GM03348 (cell line): ENCODE measurements around the gene HLCS.

Experiments used
- DNase-seq: peaks from one replicate; pipeline ENCODE4 v3.0.0; 2012; ENCODE audit warnings: low spot score

The HLCS gene

DNA sequence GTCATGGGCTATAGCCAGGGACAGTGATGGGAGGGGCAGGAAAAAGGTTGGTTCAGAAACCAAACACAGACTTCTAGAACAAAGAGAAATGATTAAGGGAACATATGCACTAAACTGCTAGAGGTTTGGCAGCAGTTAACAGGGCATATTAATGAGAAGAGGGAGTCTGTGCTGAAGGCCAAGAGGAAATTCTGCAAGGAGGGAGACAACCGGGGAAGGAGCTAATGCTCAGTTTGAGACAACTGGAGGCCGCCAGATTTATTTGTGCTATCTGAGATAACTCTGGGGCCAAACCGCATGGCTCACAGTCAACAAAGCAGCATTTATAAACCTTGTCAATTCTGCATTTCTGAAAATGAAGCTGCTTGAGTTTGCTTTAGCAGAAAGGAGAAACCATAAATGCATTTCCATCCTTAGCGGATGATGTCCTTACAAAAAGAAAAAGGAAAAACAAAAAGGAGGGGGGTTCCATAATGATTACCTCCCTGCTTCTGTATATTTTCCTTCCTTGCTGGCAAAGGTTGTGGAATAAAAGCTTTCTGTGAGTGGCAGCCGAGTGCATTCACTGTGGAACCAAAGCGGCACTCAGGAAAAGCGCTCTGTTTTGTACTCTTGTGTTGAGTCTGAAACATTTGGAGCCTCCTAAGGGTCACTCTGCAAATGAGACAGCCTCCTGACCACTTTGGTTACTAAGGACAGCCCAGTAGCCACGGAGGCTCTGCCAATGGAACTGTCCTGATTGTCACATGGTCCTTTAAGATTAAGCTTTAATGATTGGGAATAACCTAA, 197.2 kb downstream of the HLCS start:
- no peak for DNase-seq

DNA sequence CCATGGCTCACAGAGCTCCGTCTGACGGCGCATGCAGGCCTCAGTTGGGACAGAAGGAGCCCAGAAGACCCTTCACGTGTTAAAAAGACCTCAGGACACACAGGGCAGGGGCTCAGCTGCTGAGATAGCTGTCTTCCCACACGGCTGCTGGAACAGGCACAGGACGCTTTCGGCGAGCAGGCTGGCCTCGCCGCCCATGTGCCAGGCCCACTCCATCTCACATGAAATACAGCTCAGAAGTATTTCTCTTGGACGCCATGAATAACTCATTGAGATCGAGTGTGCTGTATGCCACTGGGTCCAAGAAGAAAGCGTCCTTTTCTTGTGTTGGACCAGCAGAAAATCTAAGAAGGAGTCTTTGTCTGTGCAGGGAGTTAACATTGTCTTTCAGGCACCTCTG, 198.0 kb downstream of the HLCS start:
- DNase-seq: no peak

DNA sequence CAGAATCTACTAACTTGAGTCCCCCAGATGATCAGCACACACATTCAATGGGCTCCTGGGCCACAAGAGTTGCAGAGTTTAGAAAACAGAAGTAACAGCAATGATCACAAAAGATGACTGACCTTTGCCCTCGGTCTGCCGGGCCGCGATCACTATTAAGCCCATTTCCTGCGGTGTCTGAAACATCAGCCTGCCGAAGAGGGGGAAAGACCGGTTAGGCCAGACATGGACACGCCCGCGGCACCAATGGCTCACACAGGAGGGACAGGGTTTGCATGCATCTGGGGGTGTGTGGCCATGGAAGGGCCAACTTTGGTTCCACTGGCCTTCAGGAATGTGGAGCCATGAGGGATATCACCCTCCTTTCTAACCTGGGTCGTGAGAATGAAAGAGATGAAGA, 199.4 kb downstream of the HLCS start:
- no peak for DNase-seq

DNA sequence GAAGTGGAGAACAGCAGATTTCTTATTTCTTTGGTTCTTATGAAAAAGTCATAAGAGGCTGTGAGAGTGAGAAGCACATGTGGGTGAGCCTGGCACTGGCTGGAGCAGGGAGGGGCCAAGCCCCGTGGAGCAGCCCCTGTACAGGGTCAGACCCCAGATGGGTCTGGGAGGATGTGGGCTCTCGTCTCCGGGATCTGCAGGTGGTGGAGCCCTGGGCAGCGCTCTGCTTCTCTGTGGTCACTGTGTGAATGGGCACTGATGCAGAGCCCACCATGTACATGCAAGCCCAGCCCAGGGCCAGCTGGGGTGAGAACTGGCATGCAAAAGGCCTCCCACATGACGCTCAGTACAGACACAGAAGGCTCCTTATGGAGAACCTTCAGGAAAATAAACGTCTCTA, 200.0 kb downstream of the HLCS start:
- no peak for DNase-seq

DNA sequence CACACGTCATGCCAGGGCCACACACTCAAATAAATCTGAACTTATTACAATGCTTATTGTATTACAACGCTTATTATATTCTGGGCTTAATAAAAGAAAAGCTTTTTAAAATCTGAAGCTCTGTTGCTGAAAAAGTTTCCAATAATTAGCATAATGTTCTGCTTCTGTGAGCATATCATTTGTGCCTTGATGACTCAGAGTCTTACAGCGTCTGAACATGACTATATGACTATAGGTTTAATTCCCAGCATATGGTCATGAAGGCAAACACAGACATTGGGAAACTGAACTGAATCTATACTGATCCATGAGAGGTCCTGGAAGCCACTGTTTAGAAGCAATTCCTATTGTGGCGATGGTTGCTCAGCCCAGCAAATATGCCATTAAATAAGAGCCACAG, 201.2 kb downstream of the HLCS start:
- DNase-seq: no peak

DNA sequence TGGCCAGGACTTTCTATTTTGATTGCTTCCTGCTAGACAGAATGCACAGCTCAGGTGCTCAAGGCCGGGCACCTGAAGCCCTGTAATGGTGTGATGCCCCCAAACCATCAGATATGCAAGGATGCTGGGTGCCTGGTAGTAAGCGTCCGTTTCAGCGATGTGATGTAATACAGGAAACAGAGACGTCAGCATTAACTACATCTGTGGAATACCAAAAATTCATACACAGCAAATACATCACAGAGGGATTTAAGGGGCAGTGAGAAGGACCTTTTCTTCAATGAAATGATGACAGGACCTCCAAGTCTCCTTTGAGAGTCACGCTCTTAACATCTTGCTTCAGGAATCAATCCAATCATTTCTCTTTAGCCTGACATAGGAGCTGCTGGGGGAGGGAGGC, 203.2 kb downstream of the HLCS start:
- DNase-seq: no peak

DNA sequence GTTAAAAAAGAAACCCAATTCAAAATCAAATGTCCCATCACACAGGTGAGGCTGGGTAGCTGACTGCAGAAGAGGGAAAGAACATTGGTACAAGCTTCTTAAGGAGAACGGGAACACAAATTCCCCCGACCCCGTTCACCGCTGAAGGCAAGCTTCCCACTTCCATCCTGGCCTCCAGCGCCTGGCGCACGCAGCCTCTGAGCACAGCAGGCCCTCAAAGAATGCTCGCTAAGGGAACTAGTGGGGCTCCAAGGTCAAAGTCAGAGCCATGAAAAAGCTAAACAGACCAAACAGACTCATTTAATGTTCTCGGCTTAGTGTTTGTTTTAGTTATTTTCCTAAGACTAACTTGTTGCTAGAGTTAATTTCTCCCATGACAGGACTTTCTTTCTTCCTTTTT, 203.8 kb downstream of the HLCS start:
- no peak for DNase-seq

DNA sequence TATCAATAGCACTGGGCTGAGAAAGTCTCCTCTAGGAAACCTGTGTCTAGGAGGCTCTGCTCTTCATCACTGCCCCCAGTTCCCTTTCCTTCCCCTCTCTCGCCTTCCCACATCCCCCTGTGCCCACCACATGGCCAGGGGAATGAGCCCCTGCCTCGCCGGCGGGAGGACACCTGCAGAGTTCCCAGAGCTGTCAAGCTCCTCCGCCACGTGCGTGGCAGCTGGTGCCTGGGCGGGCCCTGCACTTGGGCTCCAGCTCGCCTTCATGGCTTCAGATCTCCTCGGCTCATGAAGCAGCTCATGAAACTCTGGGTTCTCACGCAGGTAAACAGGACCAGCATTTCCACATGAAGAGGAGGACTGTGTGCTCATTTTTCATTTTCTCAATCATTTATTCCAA, 204.8 kb downstream of the HLCS start:
- no peak for DNase-seq

DNA sequence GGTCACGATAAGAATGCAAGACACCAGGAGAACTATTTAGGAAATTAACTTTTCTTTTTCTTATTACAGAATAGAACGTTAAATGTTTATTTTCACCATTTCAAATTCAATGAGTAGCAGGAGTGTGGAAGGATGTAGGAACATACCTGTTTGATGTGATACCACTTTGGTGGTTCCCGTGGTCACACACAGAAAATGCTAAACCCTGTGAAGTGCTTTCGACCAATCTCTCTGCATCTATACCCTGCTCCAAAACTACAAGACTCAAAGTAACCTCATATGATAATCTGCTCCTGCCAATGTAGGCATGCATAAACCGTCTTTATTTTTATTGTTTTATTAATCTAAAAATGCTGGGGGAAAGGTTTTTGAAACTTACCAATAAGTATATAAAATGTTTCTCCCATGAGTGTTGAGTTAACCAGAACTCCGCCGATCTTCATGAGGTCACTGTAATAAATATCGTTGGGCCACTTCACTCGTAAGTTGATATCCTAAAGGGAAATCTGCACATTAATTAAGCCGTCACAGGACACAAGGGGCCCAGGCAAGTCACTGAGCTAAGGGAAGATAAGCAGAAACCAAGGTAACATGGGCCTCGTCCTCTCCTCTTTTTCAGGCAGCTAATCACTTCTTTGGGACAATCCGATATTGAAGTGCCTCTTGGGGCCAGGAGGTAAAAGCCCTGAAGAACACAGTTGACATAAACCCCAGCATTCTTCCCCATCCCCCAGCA, 207.0 kb downstream of the HLCS start:
- DNase-seq: no peak

DNA sequence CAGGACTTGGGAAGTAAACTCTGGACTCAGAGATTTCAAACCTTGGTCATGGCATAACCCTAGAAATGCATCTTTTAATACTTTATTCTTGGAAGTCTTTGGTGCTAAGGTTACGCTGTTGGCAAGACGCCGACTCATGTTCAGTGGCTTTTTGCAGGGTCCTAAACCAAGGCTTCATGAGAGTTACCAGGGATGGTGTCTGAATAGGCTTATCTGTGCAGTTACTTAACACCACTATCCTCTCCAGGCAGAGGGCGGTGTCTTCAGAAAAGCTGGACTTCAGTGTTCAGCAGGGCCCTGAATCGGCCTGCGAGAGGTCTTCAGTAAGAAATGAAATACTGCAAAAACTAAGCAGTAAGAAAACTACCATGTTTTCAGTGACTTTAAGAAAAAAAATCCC, 209.3 kb downstream of the HLCS start:
- DNase-seq: no peak

DNA sequence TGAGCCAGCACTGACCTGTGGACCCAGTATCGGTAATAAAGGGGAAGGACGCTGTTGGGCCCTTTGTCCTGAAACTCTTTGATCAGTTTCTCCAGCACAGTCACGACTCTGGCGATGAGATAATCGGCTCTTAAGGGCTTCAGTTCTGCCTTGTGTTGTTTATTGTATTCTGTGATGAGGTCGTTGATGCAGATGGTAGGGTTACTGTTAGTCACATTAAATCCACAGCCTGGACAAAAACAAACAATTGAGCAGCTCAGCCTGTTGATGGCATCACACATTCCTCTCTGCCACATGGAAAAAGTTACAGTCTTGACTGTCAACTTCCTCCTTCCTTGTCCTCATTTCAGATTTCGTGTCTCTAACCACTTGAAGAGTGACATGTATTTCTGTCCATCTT, 209.9 kb downstream of the HLCS start:
- DNase-seq: no peak

DNA sequence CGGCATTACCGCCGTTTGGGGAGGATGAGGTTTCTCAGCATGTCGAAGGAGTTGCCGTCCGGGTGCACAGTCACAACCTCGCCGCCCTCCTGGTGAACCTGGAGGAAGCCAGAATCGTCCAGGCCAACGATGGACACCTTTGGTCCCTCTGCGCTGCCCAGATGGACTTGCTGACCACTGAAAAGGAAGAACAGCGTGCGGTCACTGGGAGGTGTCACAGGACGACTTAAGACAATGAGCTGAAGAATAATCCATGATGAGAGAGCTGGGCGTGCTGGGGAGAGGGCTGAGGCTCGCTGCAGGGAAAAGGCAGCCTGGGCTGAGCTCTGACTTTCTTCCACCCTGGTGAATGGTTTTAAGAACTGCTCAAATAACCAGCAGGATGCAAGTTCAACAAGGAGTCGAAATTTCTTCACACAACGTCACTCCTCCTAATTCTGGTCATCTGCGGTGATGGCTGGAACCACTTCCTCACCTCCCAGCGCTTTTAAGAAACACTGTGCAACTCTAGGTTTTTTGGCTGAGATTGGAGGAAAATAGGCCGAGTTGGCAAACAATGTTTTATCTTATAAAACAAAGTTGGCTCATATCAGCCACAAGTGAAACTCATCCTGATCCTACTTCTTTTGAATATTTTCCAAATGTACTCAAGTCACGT, 212.1 kb downstream of the HLCS start:
- no peak for DNase-seq

DNA sequence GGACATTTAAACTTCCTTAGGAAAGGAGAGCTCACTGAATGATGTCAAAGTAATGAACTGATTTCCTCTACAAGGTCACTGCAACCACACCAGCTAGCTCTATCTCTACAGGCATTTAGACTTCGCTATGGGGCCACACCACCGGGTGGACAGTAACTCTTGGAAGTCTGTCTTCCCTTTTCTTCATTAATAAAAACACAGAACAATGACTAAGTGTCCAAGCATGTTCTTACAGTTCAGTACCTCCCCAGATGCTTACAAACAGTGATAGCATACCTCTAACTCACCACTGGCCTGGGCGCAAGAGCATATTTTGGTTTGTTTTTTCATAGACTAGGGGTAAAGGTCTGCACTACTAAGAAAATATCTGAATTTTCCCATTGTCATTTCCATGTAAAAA, 212.9 kb downstream of the HLCS start:
- DNase-seq: peak; percentile 42

DNA sequence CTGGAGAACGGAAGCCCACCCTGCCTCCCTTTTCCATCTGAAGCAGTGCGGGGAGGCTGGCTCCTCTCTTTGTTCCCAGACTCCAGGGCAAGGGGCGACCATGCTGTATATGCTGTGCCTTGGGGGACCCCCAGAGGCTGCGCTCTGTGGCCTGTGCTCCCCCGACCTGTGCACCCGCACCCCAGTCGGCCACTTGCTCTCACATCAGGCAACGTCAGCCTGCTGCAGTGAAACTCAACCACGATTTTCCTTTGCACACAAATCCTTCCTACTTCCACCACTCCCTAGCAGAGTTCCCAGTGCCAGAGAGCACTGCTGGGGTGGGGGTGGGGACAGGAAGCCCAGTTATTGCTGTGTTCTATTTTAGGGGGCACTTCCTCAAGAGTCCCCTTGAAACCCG, 215.1 kb downstream of the HLCS start:
- DNase-seq: no peak

DNA sequence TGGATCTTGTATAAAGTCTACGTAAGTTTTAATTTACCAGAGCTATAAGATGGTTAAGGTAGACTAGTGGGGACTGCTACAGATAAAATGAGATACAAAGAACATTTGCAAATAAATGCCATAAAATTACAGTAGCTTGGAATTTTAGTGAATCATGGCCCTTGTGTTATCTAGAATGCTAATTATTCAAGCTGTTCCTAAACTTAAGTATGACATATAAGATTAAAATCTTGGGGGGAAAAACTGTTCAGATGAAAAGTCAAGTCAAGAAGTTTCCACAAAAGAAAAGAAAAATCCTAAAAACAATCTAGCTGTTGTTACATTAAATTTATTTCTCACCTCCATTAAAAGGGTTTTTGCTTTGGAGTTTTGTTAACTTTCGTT, 215.9 kb downstream of the HLCS start:
- DNase-seq: no peak

DNA sequence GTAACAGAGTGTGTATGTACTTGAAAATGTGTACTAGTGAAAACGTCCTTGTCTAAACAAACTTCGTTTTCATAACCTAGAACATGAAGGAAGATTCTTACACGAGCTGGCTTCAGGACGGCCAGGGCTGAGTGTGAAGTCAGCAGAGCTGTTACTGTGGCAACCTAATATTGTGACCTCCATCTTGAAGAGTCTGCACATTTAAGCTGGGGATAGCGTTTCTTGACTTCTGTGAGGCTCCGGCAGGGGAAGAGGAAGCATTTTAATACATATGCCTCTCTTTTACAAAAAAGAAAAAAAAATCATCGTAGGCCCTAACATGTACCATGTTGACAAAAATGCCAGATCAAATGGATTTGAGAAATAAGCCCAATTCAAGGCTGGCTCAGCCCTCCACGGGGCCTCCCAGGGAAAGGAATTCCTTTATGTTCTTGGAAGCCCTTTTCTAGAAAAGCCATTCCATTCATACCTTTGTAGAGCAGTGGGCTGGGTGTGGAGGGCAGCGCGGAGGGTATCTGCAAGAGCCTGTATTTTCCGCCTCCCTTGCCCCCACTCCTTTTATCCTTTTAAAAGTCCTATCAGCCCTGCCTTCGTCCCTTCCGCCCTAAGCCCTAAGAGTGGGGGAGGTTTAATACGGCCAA, 216.4 kb downstream of the HLCS start:
- no peak for DNase-seq

DNA sequence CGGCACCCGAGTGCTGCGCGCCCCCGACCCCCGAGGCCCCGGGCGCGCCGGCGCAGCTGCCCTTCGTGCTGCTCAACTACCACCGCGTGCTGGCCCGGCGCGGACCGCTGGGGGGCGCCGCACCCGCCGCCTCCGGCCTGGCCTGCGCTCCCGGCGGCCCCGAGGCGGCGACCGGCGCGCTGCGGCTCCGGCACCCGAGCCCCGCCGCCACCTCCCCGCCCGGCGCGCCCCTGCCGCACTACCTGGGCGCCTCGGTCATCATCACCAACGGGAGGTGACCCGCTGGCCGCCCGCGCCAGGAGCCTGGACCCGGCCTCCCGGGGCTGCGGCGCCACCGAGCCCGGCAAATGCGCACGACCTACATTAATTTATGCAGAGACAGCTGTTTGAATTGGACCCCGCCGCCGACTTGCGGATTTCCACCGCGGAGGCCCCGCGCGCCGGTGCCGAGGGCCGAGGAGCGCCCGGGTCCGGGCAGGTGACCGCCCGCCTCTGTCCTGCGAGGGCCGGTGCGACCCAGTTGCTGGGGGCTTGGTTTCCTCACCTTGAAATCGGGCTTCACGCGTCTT, 218.6 kb downstream of the HLCS start:
- peak; percentile 91 for DNase-seq

DNA sequence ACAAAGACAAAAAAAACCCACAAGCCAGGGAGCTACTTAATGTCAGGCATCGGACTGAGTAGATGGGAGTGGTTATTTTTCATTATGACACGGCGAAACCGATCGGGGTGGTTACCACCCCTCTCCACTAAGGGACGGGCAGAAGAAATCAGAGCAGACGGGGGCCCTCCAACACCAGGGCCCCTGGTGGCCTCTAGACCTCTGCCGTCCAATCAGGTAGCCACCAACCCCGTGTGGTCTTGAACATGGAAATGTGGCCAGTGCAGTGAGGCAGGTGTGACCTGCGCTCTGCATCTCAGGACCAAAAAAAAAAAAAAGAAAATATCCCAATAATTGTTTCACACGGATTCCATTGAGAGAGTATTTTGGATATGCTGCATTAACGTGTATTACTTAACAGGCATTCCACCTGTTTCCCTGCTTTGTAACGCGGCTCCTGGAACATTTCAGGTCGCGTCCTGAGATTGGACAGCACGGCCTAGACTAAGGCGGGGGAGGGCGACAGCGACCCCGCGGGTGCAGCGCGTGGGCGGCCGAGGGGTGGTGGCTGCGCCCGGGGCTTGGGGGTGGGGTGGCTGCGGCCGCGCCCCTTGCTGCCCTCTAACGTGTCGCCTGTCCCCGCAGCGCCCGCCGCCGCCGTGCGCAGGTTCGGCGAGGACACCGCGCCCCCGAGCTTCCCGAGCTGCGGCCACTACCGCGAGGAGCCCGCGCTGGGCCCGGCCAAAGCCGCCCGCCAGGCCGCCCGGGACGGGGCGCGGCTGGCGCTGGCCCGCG, 219.2 kb downstream of the HLCS start:
- no peak for DNase-seq

DNA sequence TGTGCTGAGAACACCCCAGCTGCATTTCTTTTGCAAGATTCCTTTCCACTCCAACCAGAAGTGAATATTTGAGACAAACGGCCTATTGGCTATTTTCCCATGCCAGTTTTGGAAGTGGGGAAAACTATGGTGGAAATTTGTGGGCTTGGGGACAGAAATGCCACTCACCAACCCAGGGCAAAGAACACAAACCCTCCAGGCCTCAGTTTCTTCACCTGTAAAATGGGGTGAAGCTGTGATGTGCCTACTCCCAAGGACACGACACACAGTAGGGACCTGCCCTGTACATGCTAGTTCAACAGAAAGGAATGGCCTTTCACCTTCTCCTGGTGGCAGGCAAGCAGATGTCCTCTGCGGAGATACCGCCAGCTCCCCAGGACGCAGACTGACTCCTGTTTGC, 221.0 kb downstream of the HLCS start:
- no peak for DNase-seq

DNA sequence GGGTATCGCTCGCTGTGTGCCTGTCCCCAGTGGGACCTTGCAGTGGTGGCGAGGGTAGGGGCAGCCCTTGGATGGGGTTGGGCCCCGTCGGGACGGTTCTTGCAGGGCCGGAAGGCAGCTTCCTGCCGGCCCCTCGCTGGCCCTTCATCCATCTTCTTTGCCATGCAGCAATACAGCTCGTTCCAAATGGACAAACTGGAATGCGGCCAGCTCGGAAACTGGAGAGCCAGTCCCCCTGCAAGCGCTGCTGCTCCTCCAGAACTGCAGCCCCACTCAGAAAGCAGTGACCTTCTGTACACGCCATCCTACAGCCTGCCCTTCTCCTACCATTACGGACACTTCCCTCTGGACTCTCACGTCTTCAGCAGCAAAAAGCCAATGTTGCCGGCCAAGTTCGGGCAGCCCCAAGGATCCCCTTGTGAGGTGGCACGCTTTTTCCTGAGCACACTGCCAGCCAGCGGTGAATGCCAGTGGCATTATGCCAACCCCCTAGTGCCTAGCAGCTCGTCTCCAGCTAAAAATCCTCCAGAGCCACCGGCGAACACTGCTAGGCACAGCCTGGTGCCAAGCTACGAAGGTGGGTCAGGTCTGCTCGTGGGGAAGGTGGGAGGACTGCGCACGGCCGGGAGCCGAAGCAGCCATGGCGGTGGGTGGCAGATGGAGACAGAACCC, 221.8 kb downstream of the HLCS start:
- no peak for DNase-seq

DNA sequence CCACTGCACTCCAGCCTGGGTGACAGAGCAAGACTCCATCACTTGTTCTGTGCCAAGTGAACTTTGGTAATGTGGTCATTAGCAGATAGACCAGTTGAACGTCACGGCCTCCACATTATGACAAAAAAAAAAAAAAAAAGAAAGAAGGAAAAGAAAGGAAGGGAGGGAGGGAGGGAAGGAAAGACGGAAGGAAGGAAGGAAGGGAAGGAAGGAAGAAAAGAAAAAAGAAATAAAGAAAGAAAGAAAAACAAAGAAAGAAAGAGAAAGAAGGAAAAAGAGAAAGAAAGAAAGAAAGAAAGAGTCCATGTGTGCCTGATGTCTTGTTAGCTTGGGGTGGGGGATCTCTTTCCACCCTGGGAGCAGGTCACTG, 222.3 kb downstream of the HLCS start:
- DNase-seq: no peak
